HCT116 (cell line): ENCODE measurements around the gene SVIL. TPM values are rescaled to one million over a fixed set of nuclear protein-coding genes. Genes with fewer than 3 reads are reported as not detected.

ENCODE experiments used
- ATAC-seq: fragments of 200-7000 bp; cut with Tn5 transposase; 2 replicates; pipeline ENCODE4 v1.9.1; 2020; ENCODE audit warnings: mild to moderate bottlenecking, moderate library complexity
- BruUV-seq: library from RNA; stranded (reverse); fragments of 400-500 nt; replicated peaks from 2 replicates; lab custom pipeline; 2021; lab: Mats Ljungman, UMichigan
- CTCF ChIA-PET: fragments of 300-600 bp; sonication (Branson Sonifier 250); formaldehyde crosslinking; loops from one replicate; lab custom pipeline; 2021; ENCODE audit warnings: antibody characterized with exemption; lab: Charles Lee
- POLR2A ChIA-PET: fragments of 300-600, 350-600 bp; sonication (Branson Sonifier 250); formaldehyde crosslinking; loops from one replicate; lab custom pipeline; 2021; ENCODE audit warnings: antibody characterized with exemption; lab: Charles Lee
- RAD21 ChIA-PET, 2 experiments: fragments of 300-600 bp; sonication (Branson Sonifier 250); formaldehyde crosslinking; loops; one replicate each; lab custom pipeline; 2023; ENCODE audit warnings: low total read pairs in 2 of 2; ENCODE audit not compliant: uncharacterized antibody in 2 of 2, unreplicated experiment in 2 of 2, low non-redundant PET in 1 of 2; lab: Charles Lee
- DNase-seq: peaks from one replicate; pipeline ENCODE4 v3.0.0-alpha.2; 2010; ENCODE audit warnings: low read depth, low spot score
- H2AFZ ChIP-seq: fragments of 200-600 bp; shearing (Covaris generic), sonication (generic); 2 replicates; pipeline ENCODE4 v1.6.1; 2017; ENCODE audit warnings: low read depth, mixed run types, mixed read lengths, antibody characterized with exemption, low read length; ENCODE audit not compliant: poor library complexity, severe bottlenecking
- H3K27ac ChIP-seq: 2 replicates; pipeline ENCODE4 v1.5.1; 2012; ENCODE audit warnings: low read depth, low read length
- H3K27me3 ChIP-seq: fragments of 200-600 bp; sonication (generic); 2 replicates; pipeline ENCODE4 v1.6.1; 2016; ENCODE audit warnings: mixed run types, low read length, mixed read lengths; ENCODE audit not compliant: insufficient read depth
- H3K36me3 ChIP-seq, 2 experiments: fragments of 200-500 bp in 1 of 2; fragments of 200-600 bp in 1 of 2; sonication (Bioruptor generic) in 1 of 2; sonication (generic) in 1 of 2; 2 replicates each; pipeline versions ENCODE4 v1.5.1 to v1.6.1; 2014 to 2016; ENCODE audit warnings: low read length in 2 of 2, inconsistent platforms in 1 of 2, mixed read lengths in 1 of 2, mixed run types in 1 of 2; ENCODE audit not compliant: insufficient read depth in 2 of 2, control insufficient read depth in 1 of 2
- H3K4me1 ChIP-seq, 2 experiments: fragments of 200-600 bp in 1 of 2; sonication (generic) in 1 of 2; 2 replicates each; pipeline versions ENCODE4 v1.5.1 to v1.6.1; 2012 to 2017; ENCODE audit warnings: low read length in 2 of 2, inconsistent platforms in 1 of 2, mild to moderate bottlenecking in 1 of 2, mixed read lengths in 1 of 2, mixed run types in 1 of 2, moderate library complexity in 1 of 2; ENCODE audit not compliant: insufficient read depth in 2 of 2, control insufficient read depth in 1 of 2
- H3K4me2 ChIP-seq: fragments of 200-600 bp; sonication (generic); 2 replicates; pipeline ENCODE4 v1.6.1; 2017; ENCODE audit warnings: mixed run types, low read length, mixed read lengths
- H3K4me3 ChIP-seq, 2 experiments: fragments of 200-600 bp in 1 of 2; sonication (generic) in 1 of 2; replicated peaks in 1 of 2; 2 replicates each; pipeline ENCODE4 v1.5.1; 2011 to 2016; ENCODE audit warnings: low read length in 2 of 2, control low read depth in 1 of 2, low read depth in 1 of 2, mild to moderate bottlenecking in 1 of 2, mixed read lengths in 1 of 2, mixed run types in 1 of 2
- H3K79me2 ChIP-seq: fragments of 200-600 bp; sonication (generic); 2 replicates; pipeline ENCODE4 v1.6.1; 2017; ENCODE audit warnings: mild to moderate bottlenecking, mixed run types, low read length, moderate library complexity, mixed read lengths; ENCODE audit not compliant: insufficient read depth
- H3K9ac ChIP-seq: fragments of 200-600 bp; sonication (generic); 2 replicates; pipeline ENCODE4 v1.6.1; 2016; ENCODE audit warnings: low read length, mixed read lengths
- H3K9me2 ChIP-seq: fragments of 200-600 bp; sonication (generic), shearing (Covaris generic); 2 replicates; pipeline ENCODE4 v1.6.1; 2017; ENCODE audit warnings: mixed run types, mild to moderate bottlenecking, moderate library complexity; ENCODE audit not compliant: insufficient read depth
- H3K9me3 ChIP-seq, 2 experiments: fragments of 200-500 bp in 1 of 2; fragments of 200-600 bp in 1 of 2; sonication (Bioruptor generic) in 1 of 2; sonication (generic) in 1 of 2; 2 replicates each; pipeline ENCODE4 v1.6.1; 2014 to 2017; ENCODE audit warnings: low read length in 2 of 2, mixed read lengths in 2 of 2, inconsistent platforms in 1 of 2, low read depth in 1 of 2, mild to moderate bottlenecking in 1 of 2, mixed run types in 1 of 2, moderate library complexity in 1 of 2; ENCODE audit not compliant: control insufficient read depth in 1 of 2, insufficient read depth in 1 of 2
- H4K20me1 ChIP-seq: fragments of 200-600 bp; sonication (generic), shearing (Covaris generic); 2 replicates; pipeline ENCODE4 v1.6.1; 2017; ENCODE audit warnings: mixed run types, mild to moderate bottlenecking, moderate library complexity; ENCODE audit not compliant: insufficient read depth
- ATF3 ChIP-seq: IDR thresholded peaks from 2 replicates; pipeline ENCODE4 v1.6.1; 2012
- CEBPB ChIP-seq: IDR thresholded peaks from 2 replicates; pipeline ENCODE4 v1.6.1; 2012; ENCODE audit warnings: low read depth
- EGR1 ChIP-seq: IDR thresholded peaks from 2 replicates; pipeline ENCODE4 v1.6.1; 2012; ENCODE audit warnings: low read depth
- ELF1 ChIP-seq: IDR thresholded peaks from 2 replicates; pipeline ENCODE4 v1.6.1; 2012; ENCODE audit warnings: low read depth, borderline replicate concordance
- EZH2 ChIP-seq: fragments of 200-600 bp; sonication (generic); IDR thresholded peaks from 2 replicates; pipeline ENCODE4 v1.6.1; 2017; ENCODE audit warnings: antibody characterized with exemption, mixed run types
- EZH2phosphoT487 ChIP-seq: fragments of 200-600 bp; IDR thresholded peaks from 2 replicates; pipeline ENCODE4 v1.6.1; 2018; ENCODE audit warnings: antibody characterized with exemption, borderline replicate concordance
- JUND ChIP-seq: IDR thresholded peaks from 2 replicates; pipeline ENCODE4 v1.6.1; 2012
- MAX ChIP-seq: IDR thresholded peaks from 2 replicates; pipeline ENCODE4 v1.6.1; 2012
- POLR2A ChIP-seq: IDR thresholded peaks from 2 replicates; pipeline ENCODE4 v1.7.0; 2011; ENCODE audit warnings: borderline replicate concordance; ENCODE audit not compliant: insufficient read depth, insufficient read length; ENCODE audit errors: extremely low read depth
- POLR2AphosphoS5 ChIP-seq: IDR thresholded peaks from 2 replicates; pipeline ENCODE4 v1.6.1; 2011; ENCODE audit warnings: mild to moderate bottlenecking, low read depth, low read length, moderate library complexity
- REST ChIP-seq: IDR thresholded peaks from 2 replicates; pipeline ENCODE4 v1.6.1; 2012; ENCODE audit warnings: low read depth
- SIN3A ChIP-seq: IDR thresholded peaks from 2 replicates; pipeline ENCODE4 v1.6.1; 2012; ENCODE audit warnings: low read depth
- ZBTB33 ChIP-seq: IDR thresholded peaks from 2 replicates; pipeline ENCODE4 v1.6.1; 2011; ENCODE audit warnings: mild to moderate bottlenecking, low read length, moderate library complexity; ENCODE audit not compliant: insufficient replicate concordance; ENCODE audit errors: extremely low read depth
- ZFX ChIP-seq: fragments of 450-650 bp; IDR thresholded peaks from 2 replicates; pipeline ENCODE4 v1.6.1; 2017
- ZNF274 ChIP-seq: fragments of 200-500 bp; sonication (Bioruptor generic); IDR thresholded peaks from 2 replicates; pipeline ENCODE4 v1.6.1; 2014; ENCODE audit warnings: mild to moderate bottlenecking, low read depth, low read length, inconsistent platforms
- intact Hi-C: fragments of 100-400 bp; cut with micrococcal nuclease; formaldehyde crosslinking; loops from 2 replicates; pipeline ENCODE4 v1.10.0; 2022
- total RNA-seq: library from RNA; stranded (reverse); gene quantifications from one replicate; pipeline ENCODE4 v1.2.1, GENCODE V29; 2021; ENCODE audit not compliant: unreplicated experiment

SVIL gene
- total RNA-seq, 1 experiment from 2014 or later, result 27.0 TPM

GRCh38 chr10:29431711-29432110, 203.1 kb downstream of the SVIL start (continued):
- no peak for TF ChIP-seq ZNF274
- no peak for TF ChIP-seq EZH2phosphoT487
- no peak for TF ChIP-seq SIN3A

- H3K27ac ChIP-seq, result no peak overlapping the region
- RAD21 ChIA-PET, result interaction anchor here in 1 of 2 experiments (0.5 kb wide), 1 partner anchor 194 kb away, joined by 4 read pairs; no protein-coding TSS in a partner anchor
- CTCF ChIA-PET, result interaction anchor here (1.0 to 2.6 kb wide), 7 partner anchors 8 to 83 kb away, joined by 3 to 13 read pairs (median 5); no protein-coding TSS in a partner anchor
- no peaks in the 10 kb centered on the region for H3K9me2 ChIP-seq
- H2AFZ ChIP-seq, result no peak overlapping the region
- DNase-seq (no peak), ATAC-seq (no peak)
- no peaks in the 10 kb centered on the region for H3K9me3 ChIP-seq
- intact Hi-C loops, result no loop called here
- TF ChIP-seq ATF3 (no peak), EGR1 (no peak), EZH2 (no peak), POLR2A (no peak), EZH2phosphoT487 (no peak), POLR2AphosphoS5 (no peak), JUND (no peak), REST (no peak), ELF1 (no peak), ZBTB33 (no peak), CEBPB (no peak), MAX (no peak), ZFX (no peak), ZNF274 (no peak)
- no peaks in the 10 kb centered on the region for H3K27me3 ChIP-seq
- no peaks in the 10 kb centered on the region for H3K4me1 ChIP-seq
- no peaks in the 10 kb centered on the region for H3K79me2 ChIP-seq
- no TSS peak for BruUV-seq
- POLR2A ChIA-PET, result interaction anchor here (0.9 kb wide), 1 partner anchor 8 kb away, joined by 4 read pairs; no protein-coding TSS in a partner anchor
- H3K4me2 ChIP-seq, result no peak overlapping the region
- no peaks in the 10 kb centered on the region for H4K20me1 ChIP-seq
- no peak overlapping the region for H3K9ac ChIP-seq
- H3K36me3 ChIP-seq, result 0 out of 4 replicates have a peak, but pooled peaks cover 0 to 7% of the 10 kb centered on the region in 2 experiments
- H3K4me3 ChIP-seq, result no peak overlapping the region
These were observed 204.7 kb downstream of the SVIL start for GRCh38 chr10:29430101-29430500.
